Gastroesophageal sphincter (tissue), 3 donors: Measurements from ENCODE around the gene SLC38A9.

Experiments
- POLR2AphosphoS5 ChIP-seq: sonication (generic); formaldehyde crosslinking; IDR thresholded peaks from one replicate; pipeline ENCODE4 v1.6.1; 2017; ENCODE audit warnings: antibody characterized with exemption
- TF ChIP-seq, protein P1 (sequence below), 4 experiments: fragments of 200-600 bp in 2 of 4; fragments of 450-650 bp in 2 of 4; sonication (generic) in 1 of 4; IDR thresholded peaks; one replicate each; pipeline ENCODE4 v1.5.1; 2017 to 2019; ENCODE audit warnings: antibody characterized with exemption in 4 of 4, mild to moderate bottlenecking in 2 of 4, moderate library complexity in 2 of 4

GRCh38 chr5:55601628-55602027, 110.5 kb downstream of the SLC38A9 start:
- TF ChIP-seq, protein P1, sequence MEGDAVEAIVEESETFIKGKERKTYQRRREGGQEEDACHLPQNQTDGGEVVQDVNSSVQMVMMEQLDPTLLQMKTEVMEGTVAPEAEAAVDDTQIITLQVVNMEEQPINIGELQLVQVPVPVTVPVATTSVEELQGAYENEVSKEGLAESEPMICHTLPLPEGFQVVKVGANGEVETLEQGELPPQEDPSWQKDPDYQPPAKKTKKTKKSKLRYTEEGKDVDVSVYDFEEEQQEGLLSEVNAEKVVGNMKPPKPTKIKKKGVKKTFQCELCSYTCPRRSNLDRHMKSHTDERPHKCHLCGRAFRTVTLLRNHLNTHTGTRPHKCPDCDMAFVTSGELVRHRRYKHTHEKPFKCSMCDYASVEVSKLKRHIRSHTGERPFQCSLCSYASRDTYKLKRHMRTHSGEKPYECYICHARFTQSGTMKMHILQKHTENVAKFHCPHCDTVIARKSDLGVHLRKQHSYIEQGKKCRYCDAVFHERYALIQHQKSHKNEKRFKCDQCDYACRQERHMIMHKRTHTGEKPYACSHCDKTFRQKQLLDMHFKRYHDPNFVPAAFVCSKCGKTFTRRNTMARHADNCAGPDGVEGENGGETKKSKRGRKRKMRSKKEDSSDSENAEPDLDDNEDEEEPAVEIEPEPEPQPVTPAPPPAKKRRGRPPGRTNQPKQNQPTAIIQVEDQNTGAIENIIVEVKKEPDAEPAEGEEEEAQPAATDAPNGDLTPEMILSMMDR (IDR thresholded peaks at IDR 0.05): no peak
- TF ChIP-seq POLR2AphosphoS5: no peak
